Left ventricle myocardium inferior (tissue), 1 donor: Measurements from ENCODE around the gene ADH5. TPM values are rescaled to one million over a fixed set of nuclear protein-coding genes. Genes with fewer than 3 reads are reported as not detected.
A peak's percentile ranks its signal among the peaks of the same experiment; 100 is the strongest.

Experiments
- DNase-seq: peaks from one replicate; pipeline ENCODE4 v3.0.0-alpha.2; 2020
- H3K27ac ChIP-seq: fragments of 200-600 bp; replicated peaks from 2 replicates; pipeline ENCODE4 v1.8.0; 2021
- H3K27me3 ChIP-seq: fragments of 200-600 bp; 2 replicates; pipeline ENCODE4 v1.8.0; 2021; ENCODE audit warnings: low read depth
- H3K36me3 ChIP-seq: fragments of 200-600 bp; 2 replicates; pipeline ENCODE4 v1.8.0; 2021
- H3K4me1 ChIP-seq: fragments of 200-600 bp; 2 replicates; pipeline ENCODE4 v1.8.0; 2021
- H3K4me3 ChIP-seq: fragments of 200-600 bp; 2 replicates; pipeline ENCODE4 v1.8.0; 2021; ENCODE audit warnings: mild to moderate bottlenecking, moderate library complexity
- H3K9me3 ChIP-seq: fragments of 200-600 bp; replicated peaks from 2 replicates; pipeline ENCODE4 v1.8.0; 2021
- CTCF ChIP-seq: fragments of 200-600 bp; IDR thresholded peaks from 2 replicates; pipeline ENCODE4 v1.8.0; 2021; ENCODE audit warnings: antibody characterized with exemption, mild to moderate bottlenecking, borderline replicate concordance
- intact Hi-C: fragments of 100-400 bp; cut with micrococcal nuclease; formaldehyde crosslinking; loops from one replicate; pipeline ENCODE4 v1.11.0; 2022
- total RNA-seq: library from RNA; stranded (reverse); fragmentation: NEBNext Ultra II Directional; extraction: Animal tissue kit (Norgen Biotek cat#: 25700); gene quantifications from one replicate; pipeline ENCODE4 v1.2.1, GENCODE V29; 2021
- donor health status: DM: no; HTN: yes; CAD: no; lungs with severe emphysema.

The ADH5 gene
- total RNA-seq, 1 donor from 2014 or later: 179 TPM

- TF ChIP-seq CTCF: no peak
- H3K4me3 ChIP-seq: no peak overlapping the region
- H3K36me3 ChIP-seq: peaks cover 97% of the 10 kb centered on the region
- H3K9me3 ChIP-seq: no peaks in the 10 kb centered on the region
- H3K27me3 ChIP-seq: no peaks in the 10 kb centered on the region
- peak overlapping the region; percentile 1 for H3K27ac ChIP-seq
- peaks cover 68% of the 10 kb centered on the region for H3K4me1 ChIP-seq
- no peak for DNase-seq
- intact Hi-C loops: no loop called here
Measured at GRCh38 chr4:99079625-99080295, 8.8 kb downstream of the ADH5 start.

- Histone ChIP-seq H3K4me1 (peaks cover 62% of the 10 kb centered on the region), H3K4me3 (no peak overlapping the region), H3K27ac (peak overlapping the region; percentile 1), H3K9me3 (no peaks in the 10 kb centered on the region), H3K27me3 (no peaks in the 10 kb centered on the region), H3K36me3 (peaks cover 97% of the 10 kb centered on the region)
- TF ChIP-seq CTCF: no peak
- no peak for DNase-seq
- intact Hi-C loops: no loop called here
Measured at GRCh38 chr4:99078931-99079624, 9.5 kb downstream of the ADH5 start.

- H3K4me1 ChIP-seq: peaks cover 57% of the 10 kb centered on the region
- no peak overlapping the region for H3K4me3 ChIP-seq
- intact Hi-C loops: no loop called here
- H3K9me3 ChIP-seq: no peaks in the 10 kb centered on the region
- no peak overlapping the region for H3K27ac ChIP-seq
- H3K27me3 ChIP-seq: no peaks in the 10 kb centered on the region
- no peak for DNase-seq
- TF ChIP-seq CTCF: no peak
- peaks cover 97% of the 10 kb centered on the region for H3K36me3 ChIP-seq
Measured at GRCh38 chr4:99078336-99078735, 10.3 kb downstream of the ADH5 start.

- DNase-seq: no peak
- no peak for TF ChIP-seq CTCF
- Histone ChIP-seq H3K4me1 (peaks cover 46% of the 10 kb centered on the region), H3K27ac (peak overlapping the region; percentile 20), H3K4me3 (no peak overlapping the region), H3K9me3 (no peaks in the 10 kb centered on the region), H3K27me3 (no peaks in the 10 kb centered on the region), H3K36me3 (peaks cover 98% of the 10 kb centered on the region)
- intact Hi-C loops: no loop called here
Measured at GRCh38 chr4:99077177-99077576, 11.4 kb downstream of the ADH5 start.

- intact Hi-C loops: no loop called here
- no peaks in the 10 kb centered on the region for H3K27me3 ChIP-seq
- H3K4me3 ChIP-seq: no peak overlapping the region
- peaks cover 41% of the 10 kb centered on the region for H3K4me1 ChIP-seq
- DNase-seq: no peak
- TF ChIP-seq CTCF: no peak
- peaks cover 99% of the 10 kb centered on the region for H3K36me3 ChIP-seq
- peak overlapping the region; percentile 32 for H3K27ac ChIP-seq
- H3K9me3 ChIP-seq: no peaks in the 10 kb centered on the region
Measured at GRCh38 chr4:99076292-99076976, 12.2 kb downstream of the ADH5 start.
